ENCODE data around the gene NECTIN2. TPM values are rescaled to one million over a fixed set of nuclear protein-coding genes. Genes with fewer than 3 reads are reported as not detected.

The NECTIN2 gene
- total and polyA plus RNA-seq, 4 donors = 49.4 to 77.5 (median 55.5) TPM

DNA sequence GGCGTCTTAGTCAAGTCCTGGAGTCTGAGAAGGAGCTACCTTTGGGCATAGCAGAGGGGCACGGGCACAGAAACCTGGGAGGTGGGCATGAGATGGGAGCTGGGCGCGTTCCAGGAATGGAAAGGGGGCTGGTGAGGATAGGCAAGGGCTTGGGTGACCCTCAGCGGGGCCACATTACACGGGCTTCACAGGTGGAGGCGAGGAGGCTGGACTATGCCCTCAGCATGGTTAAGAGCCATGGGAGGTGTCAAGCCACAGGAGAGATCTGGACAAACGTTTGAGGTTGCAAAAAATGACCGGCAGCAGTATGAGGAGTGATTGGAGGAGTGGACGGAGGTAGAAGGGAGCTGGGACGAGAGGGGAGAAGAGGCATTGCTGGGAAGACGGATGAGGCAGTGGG is 21.5 kb downstream of the NECTIN2 start:
- no peak for DNase-seq (ENCODE audit: low spot score)
- Histone ChIP-seq H3K27ac (ENCODE audit: low read depth in 1 of 2, low read length in 2 of 2) (no peak overlapping the region), H3K36me3 (ENCODE audit: control insufficient read depth in 4 of 4, insufficient read depth in 3 of 4, low read depth in 1 of 4, low read length in 3 of 4) (peaks cover 7 to 30% (median 16%) of the 10 kb centered on the region in 4 donors)

DNA sequence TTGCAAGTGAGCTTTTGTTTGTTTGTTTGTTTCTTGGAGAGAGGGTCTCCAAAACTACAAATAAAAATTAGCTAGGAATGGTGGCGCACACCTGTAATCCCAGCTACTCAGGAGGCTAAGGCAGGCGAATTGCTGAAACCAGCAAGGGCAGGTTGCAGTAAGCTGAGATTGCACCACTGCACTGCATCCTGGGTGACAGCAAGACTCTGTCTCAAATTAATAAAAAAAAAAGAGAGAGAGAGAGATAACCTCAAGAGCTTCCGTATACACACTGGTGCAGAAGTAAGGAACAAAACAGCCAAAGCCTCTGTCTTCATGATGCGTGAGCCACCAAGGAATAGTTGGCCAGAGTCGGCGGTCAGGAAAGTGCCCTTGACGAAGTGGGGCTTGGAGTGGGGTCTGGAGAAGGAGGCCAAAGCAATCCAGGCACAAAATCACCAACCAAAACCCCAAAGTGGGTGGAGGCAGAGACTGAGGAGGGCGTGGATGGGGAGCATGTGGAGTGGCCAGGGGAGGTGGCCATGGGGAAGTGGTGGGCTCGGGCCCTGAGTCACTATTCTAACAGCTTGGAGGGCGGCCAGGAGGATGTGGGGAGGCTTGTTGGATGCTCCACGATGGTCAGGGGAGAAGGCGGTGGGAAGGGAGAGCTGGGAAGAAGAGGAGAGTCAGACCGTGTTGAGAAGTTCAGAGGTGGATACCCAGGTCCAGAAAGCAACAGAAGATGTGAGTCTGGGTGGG is 23.8 kb downstream of the NECTIN2 start:
- DNase-seq (ENCODE audit: low spot score) = no peak
- Histone ChIP-seq H3K36me3 (ENCODE audit: control insufficient read depth in 4 of 4, insufficient read depth in 3 of 4, low read depth in 1 of 4, low read length in 3 of 4) (peaks cover 17 to 52% (median 27%) of the 10 kb centered on the region in 4 donors), H3K9me3 (ENCODE audit: control insufficient read depth in 4 of 4, low read length in 3 of 4) (no peaks in the 10 kb centered on the region), H3K4me1 (ENCODE audit: control insufficient read depth in 4 of 4, insufficient read depth in 4 of 4, low read length in 3 of 4) (peaks cover 0 to 2% (median 0%) of the 10 kb centered on the region in 4 donors), H3K27ac (ENCODE audit: low read depth in 1 of 2, low read length in 2 of 2) (peak overlapping the region in 1 of 2 donors; percentile 14), H3K4me3 (ENCODE audit: low read depth in 1 of 3, low read length in 3 of 3) (no peak overlapping the region), H3K27me3 (ENCODE audit: control insufficient read depth in 4 of 4, insufficient read depth in 4 of 4, low read length in 3 of 4) (no peaks in the 10 kb centered on the region), H3K9ac (ENCODE audit: low read depth in 1 of 2, low read length in 2 of 2) (no peak overlapping the region)
- TF ChIP-seq, protein P1, sequence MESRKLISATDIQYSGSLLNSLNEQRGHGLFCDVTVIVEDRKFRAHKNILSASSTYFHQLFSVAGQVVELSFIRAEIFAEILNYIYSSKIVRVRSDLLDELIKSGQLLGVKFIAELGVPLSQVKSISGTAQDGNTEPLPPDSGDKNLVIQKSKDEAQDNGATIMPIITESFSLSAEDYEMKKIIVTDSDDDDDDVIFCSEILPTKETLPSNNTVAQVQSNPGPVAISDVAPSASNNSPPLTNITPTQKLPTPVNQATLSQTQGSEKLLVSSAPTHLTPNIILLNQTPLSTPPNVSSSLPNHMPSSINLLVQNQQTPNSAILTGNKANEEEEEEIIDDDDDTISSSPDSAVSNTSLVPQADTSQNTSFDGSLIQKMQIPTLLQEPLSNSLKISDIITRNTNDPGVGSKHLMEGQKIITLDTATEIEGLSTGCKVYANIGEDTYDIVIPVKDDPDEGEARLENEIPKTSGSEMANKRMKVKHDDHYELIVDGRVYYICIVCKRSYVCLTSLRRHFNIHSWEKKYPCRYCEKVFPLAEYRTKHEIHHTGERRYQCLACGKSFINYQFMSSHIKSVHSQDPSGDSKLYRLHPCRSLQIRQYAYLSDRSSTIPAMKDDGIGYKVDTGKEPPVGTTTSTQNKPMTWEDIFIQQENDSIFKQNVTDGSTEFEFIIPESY (IDR thresholded peaks at IDR 0.05) = no peak
- TF ChIP-seq, protein P2, sequence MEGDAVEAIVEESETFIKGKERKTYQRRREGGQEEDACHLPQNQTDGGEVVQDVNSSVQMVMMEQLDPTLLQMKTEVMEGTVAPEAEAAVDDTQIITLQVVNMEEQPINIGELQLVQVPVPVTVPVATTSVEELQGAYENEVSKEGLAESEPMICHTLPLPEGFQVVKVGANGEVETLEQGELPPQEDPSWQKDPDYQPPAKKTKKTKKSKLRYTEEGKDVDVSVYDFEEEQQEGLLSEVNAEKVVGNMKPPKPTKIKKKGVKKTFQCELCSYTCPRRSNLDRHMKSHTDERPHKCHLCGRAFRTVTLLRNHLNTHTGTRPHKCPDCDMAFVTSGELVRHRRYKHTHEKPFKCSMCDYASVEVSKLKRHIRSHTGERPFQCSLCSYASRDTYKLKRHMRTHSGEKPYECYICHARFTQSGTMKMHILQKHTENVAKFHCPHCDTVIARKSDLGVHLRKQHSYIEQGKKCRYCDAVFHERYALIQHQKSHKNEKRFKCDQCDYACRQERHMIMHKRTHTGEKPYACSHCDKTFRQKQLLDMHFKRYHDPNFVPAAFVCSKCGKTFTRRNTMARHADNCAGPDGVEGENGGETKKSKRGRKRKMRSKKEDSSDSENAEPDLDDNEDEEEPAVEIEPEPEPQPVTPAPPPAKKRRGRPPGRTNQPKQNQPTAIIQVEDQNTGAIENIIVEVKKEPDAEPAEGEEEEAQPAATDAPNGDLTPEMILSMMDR (IDR thresholded peaks at IDR 0.05; ENCODE audit: low read depth, low read length, missing input control) = no peak
- no peak for TF ChIP-seq TAF1 (conservative IDR thresholded peaks at IDR 0.05)
- no peak for TF ChIP-seq FOXA2 (IDR thresholded peaks at IDR 0.05)
- TF ChIP-seq, protein P3, sequence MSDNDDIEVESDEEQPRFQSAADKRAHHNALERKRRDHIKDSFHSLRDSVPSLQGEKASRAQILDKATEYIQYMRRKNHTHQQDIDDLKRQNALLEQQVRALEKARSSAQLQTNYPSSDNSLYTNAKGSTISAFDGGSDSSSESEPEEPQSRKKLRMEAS (IDR thresholded peaks at IDR 0.05) = no peak
- TF ChIP-seq, protein P4, sequence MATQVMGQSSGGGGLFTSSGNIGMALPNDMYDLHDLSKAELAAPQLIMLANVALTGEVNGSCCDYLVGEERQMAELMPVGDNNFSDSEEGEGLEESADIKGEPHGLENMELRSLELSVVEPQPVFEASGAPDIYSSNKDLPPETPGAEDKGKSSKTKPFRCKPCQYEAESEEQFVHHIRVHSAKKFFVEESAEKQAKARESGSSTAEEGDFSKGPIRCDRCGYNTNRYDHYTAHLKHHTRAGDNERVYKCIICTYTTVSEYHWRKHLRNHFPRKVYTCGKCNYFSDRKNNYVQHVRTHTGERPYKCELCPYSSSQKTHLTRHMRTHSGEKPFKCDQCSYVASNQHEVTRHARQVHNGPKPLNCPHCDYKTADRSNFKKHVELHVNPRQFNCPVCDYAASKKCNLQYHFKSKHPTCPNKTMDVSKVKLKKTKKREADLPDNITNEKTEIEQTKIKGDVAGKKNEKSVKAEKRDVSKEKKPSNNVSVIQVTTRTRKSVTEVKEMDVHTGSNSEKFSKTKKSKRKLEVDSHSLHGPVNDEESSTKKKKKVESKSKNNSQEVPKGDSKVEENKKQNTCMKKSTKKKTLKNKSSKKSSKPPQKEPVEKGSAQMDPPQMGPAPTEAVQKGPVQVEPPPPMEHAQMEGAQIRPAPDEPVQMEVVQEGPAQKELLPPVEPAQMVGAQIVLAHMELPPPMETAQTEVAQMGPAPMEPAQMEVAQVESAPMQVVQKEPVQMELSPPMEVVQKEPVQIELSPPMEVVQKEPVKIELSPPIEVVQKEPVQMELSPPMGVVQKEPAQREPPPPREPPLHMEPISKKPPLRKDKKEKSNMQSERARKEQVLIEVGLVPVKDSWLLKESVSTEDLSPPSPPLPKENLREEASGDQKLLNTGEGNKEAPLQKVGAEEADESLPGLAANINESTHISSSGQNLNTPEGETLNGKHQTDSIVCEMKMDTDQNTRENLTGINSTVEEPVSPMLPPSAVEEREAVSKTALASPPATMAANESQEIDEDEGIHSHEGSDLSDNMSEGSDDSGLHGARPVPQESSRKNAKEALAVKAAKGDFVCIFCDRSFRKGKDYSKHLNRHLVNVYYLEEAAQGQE (IDR thresholded peaks at IDR 0.05) = no peak
- TF ChIP-seq, protein P5, sequence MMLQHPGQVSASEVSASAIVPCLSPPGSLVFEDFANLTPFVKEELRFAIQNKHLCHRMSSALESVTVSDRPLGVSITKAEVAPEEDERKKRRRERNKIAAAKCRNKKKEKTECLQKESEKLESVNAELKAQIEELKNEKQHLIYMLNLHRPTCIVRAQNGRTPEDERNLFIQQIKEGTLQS (IDR thresholded peaks at IDR 0.05) = no peak
- 75% methylated on average over 13 of the region's 13 CpGs for WGBS

More for the DNA sequence above, 21.5 kb downstream of the NECTIN2 start:
- H3K9me3 ChIP-seq (ENCODE audit: control insufficient read depth in 4 of 4, low read length in 3 of 4) = no peaks in the 10 kb centered on the region
- no peaks in the 10 kb centered on the region for H3K27me3 ChIP-seq (ENCODE audit: control insufficient read depth in 4 of 4, insufficient read depth in 4 of 4, low read length in 3 of 4)
- TF ChIP-seq SP1 (IDR thresholded peaks at IDR 0.05) (no peak), HNF4A (conservative IDR thresholded peaks at IDR 0.05) (peak in 1 of 2 donors; percentile 29)
- H3K4me3 ChIP-seq (ENCODE audit: low read depth in 1 of 3, low read length in 3 of 3) = no peak overlapping the region
- peaks cover 0 to 2% (median 0%) of the 10 kb centered on the region in 4 donors for H3K4me1 ChIP-seq (ENCODE audit: control insufficient read depth in 4 of 4, insufficient read depth in 4 of 4, low read length in 3 of 4)
- 86% methylated on average over 12 of the region's 12 CpGs for WGBS
- no peak overlapping the region for H3K9ac ChIP-seq (ENCODE audit: low read depth in 1 of 2, low read length in 2 of 2)

All from liver (tissue), 9 donors.